Measurements from ENCODE around the gene SORD.
"Not testable (repeated sequence)": the region's sequence is repeated elsewhere in the genome, so short reads cannot be mapped to it uniquely, and the experiment has no call there.

SORD gene

DNA sequence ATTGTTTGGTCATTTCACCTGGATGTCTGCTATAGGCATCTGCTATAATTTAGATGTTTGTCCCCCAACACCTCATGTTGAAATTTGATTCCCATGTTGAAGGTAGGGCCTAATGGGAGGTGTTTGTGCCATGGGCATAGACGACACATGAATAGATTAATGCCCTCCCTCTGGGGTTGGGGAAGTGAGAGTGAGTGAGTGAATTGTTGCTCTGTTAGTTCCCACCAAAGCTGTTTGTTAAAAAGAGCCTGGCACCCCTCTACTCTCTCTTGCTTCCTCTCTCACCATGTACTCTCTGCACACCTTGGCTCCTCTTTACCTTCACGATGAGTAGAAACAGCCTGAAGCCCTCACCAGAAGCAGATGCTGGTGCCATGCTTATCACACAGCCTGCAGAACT is 23.9 kb upstream of the SORD start:
- Histone ChIP-seq H3K36me3 (ENCODE audit: control insufficient read depth, insufficient read depth, low read length) (no peaks in the 10 kb centered on the region), H3K4me3 (ENCODE audit: extremely low read depth, insufficient read depth, low read length, poor library complexity, severe bottlenecking) (no peak overlapping the region), H3K9me3 (ENCODE audit: control insufficient read depth, low read length) (no peaks in the 10 kb centered on the region), H3K4me1 (ENCODE audit: control insufficient read depth, insufficient read depth, low read length, poor library complexity, severe bottlenecking) (no peaks in the 10 kb centered on the region), H3K27ac (ENCODE audit: low read depth, low read length, severe bottlenecking) (no peak overlapping the region)
- WGBS, 2 experiments (ENCODE audit: insufficient coverage in 2 of 2): 85% methylated on average over 1 of the region's 2 CpGs; no CpG with 5 or more reads in 1 of the 2 experiments

DNA sequence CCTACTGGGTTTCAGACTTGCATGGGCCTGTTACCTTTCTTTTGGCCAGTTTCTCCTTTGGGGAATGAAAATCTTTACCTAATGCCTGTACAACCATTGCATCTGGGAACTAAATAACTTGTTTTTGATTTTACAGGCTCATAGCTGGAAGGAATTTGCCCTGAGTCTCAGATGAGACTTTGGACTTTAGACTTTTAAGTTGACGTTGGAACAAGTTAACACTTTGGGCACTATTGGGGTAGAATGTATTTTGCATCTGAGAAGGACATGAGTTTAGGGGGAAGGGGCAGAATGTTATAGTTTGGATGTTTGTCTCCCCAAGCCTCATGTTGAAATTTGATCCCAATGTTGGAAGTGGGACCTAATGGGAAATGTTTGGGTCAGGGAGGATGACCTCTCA is 21.8 kb upstream of the SORD start:
- not testable (repeated sequence) for H3K9me3 ChIP-seq (ENCODE audit: control insufficient read depth, low read length); H3K36me3 ChIP-seq (ENCODE audit: control insufficient read depth, insufficient read depth, low read length); H3K4me1 ChIP-seq (ENCODE audit: control insufficient read depth, insufficient read depth, low read length, poor library complexity, severe bottlenecking); H3K4me3 ChIP-seq (ENCODE audit: extremely low read depth, insufficient read depth, low read length, poor library complexity, severe bottlenecking); H3K27ac ChIP-seq (ENCODE audit: low read depth, low read length, severe bottlenecking)
- 82 to 100% methylated on average over 1 of the region's 1 CpG for WGBS, 2 experiments (ENCODE audit: insufficient coverage in 2 of 2)

DNA sequence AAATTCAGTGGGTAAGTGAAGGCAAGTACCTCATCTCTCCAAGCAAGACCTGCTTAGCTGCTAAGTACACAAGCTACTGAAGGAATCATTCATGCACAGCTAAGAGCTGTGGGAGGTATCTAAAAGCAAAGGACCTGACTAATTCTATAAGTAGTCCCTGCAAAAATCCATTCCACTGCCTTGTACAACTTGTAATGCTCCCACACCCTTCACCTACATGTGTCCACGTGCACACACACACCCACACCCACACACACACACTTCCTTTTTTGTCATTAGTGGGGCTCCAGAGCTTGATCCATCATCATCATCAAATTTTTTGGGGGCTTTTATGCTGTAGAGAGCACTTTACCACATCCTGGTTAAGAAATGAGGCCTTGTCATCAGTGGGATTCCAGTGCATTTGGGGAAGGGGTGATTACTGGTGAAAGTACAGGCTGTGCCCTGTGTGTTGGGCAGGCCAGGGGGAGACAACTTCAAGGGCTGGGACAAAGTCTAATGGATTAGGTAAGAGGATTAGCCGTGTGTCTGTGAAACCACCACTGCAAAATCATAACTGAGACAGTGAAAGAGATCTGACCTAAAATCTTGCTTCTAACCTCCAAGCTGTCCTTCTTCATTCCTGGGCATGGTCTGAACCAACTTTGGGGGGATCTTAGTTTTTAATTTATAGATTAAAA is 19.1 kb upstream of the SORD start:
- H3K9me3 ChIP-seq (ENCODE audit: control insufficient read depth, low read length); H3K36me3 ChIP-seq (ENCODE audit: control insufficient read depth, insufficient read depth, low read length); H3K4me3 ChIP-seq (ENCODE audit: extremely low read depth, insufficient read depth, low read length, poor library complexity, severe bottlenecking); H3K27ac ChIP-seq (ENCODE audit: low read depth, low read length, severe bottlenecking); H3K4me1 ChIP-seq (ENCODE audit: control insufficient read depth, insufficient read depth, low read length, poor library complexity, severe bottlenecking): not testable (repeated sequence)
- 100% methylated on average over 1 of the region's 2 CpGs; no CpG with 5 or more reads in 1 of the 2 experiments for WGBS, 2 experiments (ENCODE audit: insufficient coverage in 2 of 2)

DNA sequence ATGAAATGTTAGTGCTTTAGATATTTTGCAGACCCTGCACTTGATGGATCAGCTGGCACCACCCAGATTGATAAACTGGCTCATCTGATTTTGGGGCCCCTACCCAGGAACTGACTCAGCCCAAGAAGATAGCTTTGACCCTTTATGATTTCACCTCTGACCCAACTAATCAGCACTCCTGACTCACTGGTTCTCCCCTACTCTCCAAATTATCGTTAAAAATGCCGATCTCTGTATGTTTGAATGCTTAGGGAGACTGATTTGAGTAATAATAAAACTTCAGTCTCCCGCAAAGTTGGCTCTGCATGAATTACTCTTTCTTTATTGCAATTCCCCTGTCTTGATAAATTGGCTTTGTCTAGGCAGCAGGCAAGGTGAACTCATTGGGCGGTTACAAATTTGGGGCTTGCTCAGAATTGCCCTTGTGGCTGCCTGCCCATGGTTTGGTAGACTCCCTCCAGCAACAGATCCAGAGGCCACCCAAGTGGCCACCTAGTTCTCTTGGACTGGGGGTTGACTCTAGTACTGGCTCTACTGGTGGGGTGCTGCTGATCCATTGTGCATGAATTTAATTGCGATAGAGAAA is 18.3 kb upstream of the SORD start:
- not testable (repeated sequence) for H3K9me3 ChIP-seq (ENCODE audit: control insufficient read depth, low read length); H3K27ac ChIP-seq (ENCODE audit: low read depth, low read length, severe bottlenecking); H3K36me3 ChIP-seq (ENCODE audit: control insufficient read depth, insufficient read depth, low read length); H3K4me3 ChIP-seq (ENCODE audit: extremely low read depth, insufficient read depth, low read length, poor library complexity, severe bottlenecking); H3K4me1 ChIP-seq (ENCODE audit: control insufficient read depth, insufficient read depth, low read length, poor library complexity, severe bottlenecking)
- WGBS, 2 experiments (ENCODE audit: insufficient coverage in 2 of 2): 90 to 100% methylated on average over 2 to 3 of the region's 5 CpGs

DNA sequence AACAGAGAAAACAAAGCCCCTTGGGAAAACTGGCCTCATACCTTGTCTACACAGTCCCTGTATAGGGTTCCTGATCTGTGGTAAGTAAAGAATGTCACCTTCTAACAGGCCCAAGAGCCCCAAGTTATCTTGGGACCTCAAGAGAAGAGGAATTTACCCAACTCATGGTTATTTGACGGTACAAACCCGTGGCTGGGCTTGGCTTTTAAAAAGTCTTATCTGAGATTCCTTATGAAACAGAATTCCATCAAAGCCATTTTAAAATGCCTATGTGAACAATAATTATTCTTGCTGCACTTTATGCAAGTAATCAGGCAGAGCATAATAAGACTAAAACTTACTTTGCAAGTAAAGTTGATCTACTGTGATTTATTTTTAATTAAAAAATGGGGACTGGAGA is 13.9 kb upstream of the SORD start:
- 88% methylated on average over 2 of the region's 2 CpGs; no CpG with 5 or more reads in 1 of the 2 experiments for WGBS, 2 experiments (ENCODE audit: insufficient coverage in 2 of 2)
- no peak overlapping the region for H3K27ac ChIP-seq (ENCODE audit: low read depth, low read length, severe bottlenecking)

DNA sequence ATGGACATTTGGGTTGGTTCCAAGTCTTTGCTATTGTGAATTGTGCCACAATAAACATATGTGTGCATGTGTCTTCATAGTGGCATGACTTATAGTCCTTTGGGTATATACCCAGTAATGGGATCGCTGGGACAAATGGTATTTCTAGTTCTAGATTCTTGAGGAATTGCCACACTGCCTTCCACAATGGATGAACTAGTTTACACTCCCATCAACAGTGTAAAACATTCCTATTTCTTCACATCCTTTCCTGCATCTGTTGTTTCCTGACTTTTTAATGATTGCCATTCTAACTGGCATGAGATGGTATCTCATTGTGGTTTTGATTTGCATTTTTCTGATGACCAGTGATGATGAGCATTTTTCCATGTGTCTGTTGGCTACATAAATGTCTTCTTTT is 7.9 kb upstream of the SORD start:
- not testable (repeated sequence) for H3K4me1 ChIP-seq (ENCODE audit: control insufficient read depth, insufficient read depth, low read length, poor library complexity, severe bottlenecking); H3K27ac ChIP-seq (ENCODE audit: low read depth, low read length, severe bottlenecking); H3K9me3 ChIP-seq (ENCODE audit: control insufficient read depth, low read length); H3K36me3 ChIP-seq (ENCODE audit: control insufficient read depth, insufficient read depth, low read length); H3K4me3 ChIP-seq (ENCODE audit: extremely low read depth, insufficient read depth, low read length, poor library complexity, severe bottlenecking)
- 83% methylated on average over 1 of the region's 1 CpG; no CpG with 5 or more reads in 1 of the 2 experiments for WGBS, 2 experiments (ENCODE audit: insufficient coverage in 2 of 2)

More for the DNA sequence above, 13.9 kb upstream of the SORD start:
- H3K9me3 ChIP-seq (ENCODE audit: control insufficient read depth, low read length): peaks cover 7% of the 10 kb centered on the region
- H3K4me3 ChIP-seq (ENCODE audit: extremely low read depth, insufficient read depth, low read length, poor library complexity, severe bottlenecking): no peak overlapping the region
- no peaks in the 10 kb centered on the region for H3K36me3 ChIP-seq (ENCODE audit: control insufficient read depth, insufficient read depth, low read length)
- H3K4me1 ChIP-seq (ENCODE audit: control insufficient read depth, insufficient read depth, low read length, poor library complexity, severe bottlenecking): no peaks in the 10 kb centered on the region

DNA sequence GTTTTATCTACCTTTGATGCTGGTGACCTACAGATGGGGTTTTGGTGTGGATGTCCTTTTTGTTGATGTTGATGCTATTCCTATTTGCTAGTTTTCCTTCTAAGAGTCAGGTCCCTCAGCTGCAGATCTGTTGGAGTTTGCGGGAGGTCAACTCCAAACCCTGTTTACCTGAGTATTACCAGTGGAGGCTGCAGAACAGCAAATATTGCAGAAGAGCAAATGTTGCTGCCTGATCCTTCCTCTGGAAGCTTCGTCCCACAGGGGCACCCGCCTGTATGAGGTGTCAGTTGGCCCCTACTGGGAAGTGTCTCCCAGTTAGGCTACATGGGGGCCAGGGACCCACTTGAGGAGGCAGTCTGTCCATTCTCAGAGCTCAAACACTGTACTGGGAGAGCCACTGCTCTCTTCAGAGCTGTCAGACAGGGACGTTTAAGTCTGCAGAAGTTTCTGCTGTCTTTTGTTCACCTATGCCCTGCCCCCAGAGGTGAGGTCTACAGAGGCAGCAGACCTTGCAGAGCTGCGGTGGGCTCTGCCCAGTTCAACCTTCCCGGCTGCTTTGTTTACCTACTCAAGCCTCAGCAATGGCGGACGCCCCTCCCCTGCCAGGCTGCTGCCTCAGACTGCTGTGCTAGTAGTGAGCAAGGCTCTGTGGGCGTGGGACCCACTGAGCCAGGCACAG is 2.6 kb upstream of the SORD start:
- H3K27ac ChIP-seq (ENCODE audit: low read depth, low read length, severe bottlenecking); H3K4me3 ChIP-seq (ENCODE audit: extremely low read depth, insufficient read depth, low read length, poor library complexity, severe bottlenecking); H3K9me3 ChIP-seq (ENCODE audit: control insufficient read depth, low read length); H3K36me3 ChIP-seq (ENCODE audit: control insufficient read depth, insufficient read depth, low read length); H3K4me1 ChIP-seq (ENCODE audit: control insufficient read depth, insufficient read depth, low read length, poor library complexity, severe bottlenecking): not testable (repeated sequence)
- 81 to 86% methylated on average over 7 to 8 of the region's 9 CpGs for WGBS, 2 experiments (ENCODE audit: insufficient coverage in 2 of 2)

DNA sequence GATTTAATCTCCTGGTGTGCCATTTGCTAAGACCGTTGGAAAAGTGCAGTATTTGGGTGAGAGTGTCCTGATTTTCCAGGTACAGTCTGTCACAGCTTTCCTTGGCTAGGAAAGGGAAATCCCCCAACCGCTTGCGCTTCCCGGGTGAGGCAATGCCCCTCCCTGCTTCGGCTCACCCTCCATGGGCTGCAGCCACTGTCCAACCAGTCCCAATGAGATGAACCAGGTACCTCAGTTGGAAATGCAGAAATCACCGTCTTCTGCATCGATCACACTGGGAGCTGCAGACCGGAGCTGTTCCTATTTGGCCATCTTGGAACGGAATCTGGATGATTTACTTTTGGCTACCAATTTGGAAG is 2.1 kb upstream of the SORD start:
- not testable (repeated sequence) for H3K36me3 ChIP-seq (ENCODE audit: control insufficient read depth, insufficient read depth, low read length); H3K4me3 ChIP-seq (ENCODE audit: extremely low read depth, insufficient read depth, low read length, poor library complexity, severe bottlenecking); H3K9me3 ChIP-seq (ENCODE audit: control insufficient read depth, low read length); H3K4me1 ChIP-seq (ENCODE audit: control insufficient read depth, insufficient read depth, low read length, poor library complexity, severe bottlenecking); H3K27ac ChIP-seq (ENCODE audit: low read depth, low read length, severe bottlenecking)
- 95 to 97% methylated on average over 8 to 9 of the region's 9 CpGs for WGBS, 2 experiments (ENCODE audit: insufficient coverage in 2 of 2)

DNA sequence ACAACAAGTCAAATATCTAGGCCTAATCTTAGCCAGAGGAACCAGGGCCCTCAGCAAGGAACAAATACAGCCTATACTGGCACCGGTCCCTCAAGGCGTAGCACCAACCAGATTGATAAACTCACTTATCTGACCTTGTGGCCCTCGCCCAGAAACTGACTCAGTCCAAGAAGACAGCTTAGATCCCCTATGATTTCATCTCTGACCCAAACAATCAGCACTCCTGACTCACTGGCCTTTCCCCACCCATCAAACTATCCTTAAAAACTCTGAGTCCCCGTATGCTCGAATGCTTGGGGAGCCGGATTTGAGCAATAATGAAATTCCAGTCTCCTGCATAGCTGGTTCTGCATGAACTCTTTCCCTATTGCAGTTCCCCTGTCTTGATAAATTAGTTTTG is 1.6 kb upstream of the SORD start:
- Histone ChIP-seq H3K9me3 (ENCODE audit: control insufficient read depth, low read length) (no peaks in the 10 kb centered on the region), H3K4me1 (ENCODE audit: control insufficient read depth, insufficient read depth, low read length, poor library complexity, severe bottlenecking) (peaks cover 11% of the 10 kb centered on the region), H3K4me3 (ENCODE audit: extremely low read depth, insufficient read depth, low read length, poor library complexity, severe bottlenecking) (no peak overlapping the region), H3K36me3 (ENCODE audit: control insufficient read depth, insufficient read depth, low read length) (no peaks in the 10 kb centered on the region), H3K27ac (ENCODE audit: low read depth, low read length, severe bottlenecking) (no peak overlapping the region)
- 100% methylated on average over 3 to 5 of the region's 6 CpGs for WGBS, 2 experiments (ENCODE audit: insufficient coverage in 2 of 2)

DNA sequence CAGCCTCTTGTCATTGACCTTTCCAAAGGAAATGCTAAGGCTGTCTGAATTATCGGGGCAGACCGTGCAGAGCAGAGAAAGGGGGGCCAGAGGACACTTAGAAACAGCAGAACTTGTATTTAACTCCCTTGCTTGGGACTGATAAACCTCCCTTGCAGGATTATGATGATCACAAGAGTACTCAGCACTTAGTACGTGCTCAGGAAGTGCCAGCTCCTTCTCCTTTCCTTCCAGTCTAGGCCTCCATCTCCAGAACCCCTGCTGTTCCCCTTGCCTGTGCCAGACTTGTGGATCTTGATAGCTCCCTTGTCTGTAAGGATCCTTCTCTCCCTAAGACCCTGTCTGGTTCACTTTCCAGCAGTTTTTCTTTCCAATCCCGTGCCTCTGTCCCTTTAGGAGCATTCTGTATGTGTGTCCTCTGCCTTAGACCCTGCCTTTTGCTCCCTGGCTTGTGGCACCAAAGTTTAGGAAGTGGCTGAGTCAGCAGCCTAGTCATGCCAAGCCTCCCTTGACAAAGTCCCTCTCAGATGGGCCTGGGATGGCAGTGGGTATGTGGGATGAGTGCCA is 747 bp downstream of the SORD start:
- no peaks in the 10 kb centered on the region for H3K9me3 ChIP-seq (ENCODE audit: control insufficient read depth, low read length)
- peaks cover 21% of the 10 kb centered on the region for H3K4me1 ChIP-seq (ENCODE audit: control insufficient read depth, insufficient read depth, low read length, poor library complexity, severe bottlenecking)
- H3K4me3 ChIP-seq (ENCODE audit: extremely low read depth, insufficient read depth, low read length, poor library complexity, severe bottlenecking): peak overlapping the region; percentile 68
- 11 to 14% methylated on average over 4 of the region's 4 CpGs for WGBS, 2 experiments (ENCODE audit: insufficient coverage in 2 of 2)
- peaks cover 10% of the 10 kb centered on the region for H3K36me3 ChIP-seq (ENCODE audit: control insufficient read depth, insufficient read depth, low read length)
- no peak overlapping the region for H3K27ac ChIP-seq (ENCODE audit: low read depth, low read length, severe bottlenecking)

DNA sequence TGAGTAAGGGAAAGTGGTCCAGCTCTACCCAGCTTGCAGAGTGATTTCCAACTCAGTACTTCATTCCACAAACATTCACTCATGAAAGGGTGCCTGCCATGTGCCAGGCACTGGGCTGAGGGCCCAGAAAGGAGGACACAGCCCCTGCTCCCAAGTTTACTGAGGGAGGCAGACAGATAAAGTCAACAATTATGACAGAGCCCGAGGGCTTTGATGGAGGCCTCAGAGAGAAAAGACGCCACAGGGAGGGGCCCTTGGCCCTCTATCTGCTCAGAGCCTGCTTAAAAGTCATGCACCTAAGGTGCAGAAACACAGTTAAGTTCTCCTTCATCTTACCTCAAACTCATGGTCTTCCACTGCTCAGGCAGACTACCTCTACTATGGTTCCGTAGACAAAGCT is 1.7 kb downstream of the SORD start:
- H3K36me3 ChIP-seq (ENCODE audit: control insufficient read depth, insufficient read depth, low read length): peaks cover 19% of the 10 kb centered on the region
- 86 to 96% methylated on average over 1 to 2 of the region's 3 CpGs for whole genome bisulfite sequencing, 2 experiments (ENCODE audit: insufficient coverage in 2 of 2)

More for the DNA sequence above, 1.7 kb downstream of the SORD start:
- not testable (repeated sequence) for H3K4me3 ChIP-seq (ENCODE audit: extremely low read depth, insufficient read depth, low read length, poor library complexity, severe bottlenecking); H3K9me3 ChIP-seq (ENCODE audit: control insufficient read depth, low read length); H3K27ac ChIP-seq (ENCODE audit: low read depth, low read length, severe bottlenecking)
- peaks cover 21% of the 10 kb centered on the region for H3K4me1 ChIP-seq (ENCODE audit: control insufficient read depth, insufficient read depth, low read length, poor library complexity, severe bottlenecking)
